RPMI7951 (cell line): ENCODE results near the gene CCSAP. TPM values are rescaled to one million over a fixed set of nuclear protein-coding genes. Genes with fewer than 3 reads are reported as not detected.
A peak's percentile ranks its signal among the peaks of the same experiment; 100 is the strongest.

Source experiments
- DNase-seq: peaks from one replicate; pipeline ENCODE4 v3.0.0-alpha.2; 2012; ENCODE audit warnings: low read depth
- total RNA-seq: library from RNA; depleted of rRNA; stranded (reverse); fragments of >200 nt; shearing (Covaris generic); gene quantifications from 2 replicates; pipeline ENCODE4 v1.2.3, GENCODE V29; 2014

CCSAP gene
- total RNA-seq, 1 experiment from 2014 or later: 22.8 TPM

- DNase-seq: no peak
These were observed 55.6 kb downstream of the CCSAP start for GRCh38 chr1:229287267-229287666.

GRCh38 chr1:229286099-229286766 lies 56.6 kb downstream of the CCSAP start:
- no peak for DNase-seq

GRCh38 chr1:229285440-229285839 lies 57.4 kb downstream of the CCSAP start:
- no peak for DNase-seq

DNA sequence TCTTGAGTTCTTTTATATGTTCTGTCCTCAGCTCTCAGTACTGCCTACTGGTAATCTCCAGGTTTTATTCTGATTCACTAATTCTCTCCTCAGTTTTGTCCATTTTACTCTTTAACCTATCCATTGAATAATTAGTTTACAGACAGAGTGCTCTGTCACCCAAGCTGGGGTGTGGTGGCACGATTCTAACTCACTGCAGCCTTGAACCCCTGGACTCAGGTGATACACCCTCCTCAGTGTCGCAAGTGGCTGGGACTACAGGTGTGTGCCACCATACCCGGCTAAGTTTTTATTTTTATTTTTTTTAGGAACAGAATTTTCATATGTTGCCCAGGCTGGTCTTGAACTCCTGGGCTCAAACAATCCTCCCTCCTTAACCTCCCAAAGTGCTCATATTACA lies 58.0 kb downstream of the CCSAP start:
- DNase-seq: no peak

DNA sequence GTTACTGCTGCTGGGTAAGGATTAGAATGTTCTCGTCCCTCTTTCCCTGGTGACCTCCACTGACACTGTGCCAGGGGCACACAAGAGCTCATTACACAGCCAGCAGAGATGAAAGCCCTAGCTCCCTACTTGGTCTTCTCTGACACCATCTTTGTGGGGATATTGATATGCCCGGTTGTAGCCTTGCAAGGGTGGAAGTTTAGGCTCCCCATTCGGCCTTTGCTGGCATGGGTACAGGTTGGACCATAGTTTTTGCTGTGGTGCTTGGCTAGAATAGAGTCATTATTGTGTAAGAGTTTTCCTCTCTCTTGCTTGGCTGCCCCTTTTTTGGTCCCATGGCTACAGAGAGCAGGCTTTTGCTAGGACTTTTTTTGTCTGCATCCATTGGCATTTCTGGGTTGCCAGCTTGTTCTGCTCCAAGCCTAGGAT lies 59.6 kb downstream of the CCSAP start:
- DNase-seq: no peak

GRCh38 chr1:229282295-229282823 lies 60.5 kb downstream of the CCSAP start:
- DNase-seq: no peak

DNA sequence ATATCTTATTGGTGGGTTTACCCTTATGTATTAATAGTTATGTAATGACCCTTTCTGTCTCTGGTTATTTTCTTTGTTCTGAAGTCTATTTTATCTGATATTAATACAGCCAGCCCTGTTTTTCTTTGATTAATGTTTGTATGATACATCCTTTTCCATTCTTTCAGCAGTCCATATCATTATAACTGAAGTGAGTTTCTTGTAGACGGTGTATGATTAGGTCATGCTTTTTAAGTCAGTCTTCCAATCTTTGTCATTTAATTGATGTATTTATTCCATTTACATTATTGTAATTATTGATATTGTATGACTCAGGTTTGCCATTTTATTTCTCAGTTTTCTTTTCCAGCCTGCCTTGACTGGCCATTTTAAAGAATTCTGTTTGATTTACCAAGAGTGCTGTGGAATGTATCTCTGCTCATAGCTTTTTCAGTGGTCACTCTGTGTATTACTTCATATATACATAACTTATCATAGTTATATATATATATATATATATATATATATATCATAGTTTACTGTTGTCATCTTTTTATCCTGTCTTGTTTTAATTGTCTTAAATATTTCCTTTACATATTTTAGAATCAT lies 61.4 kb downstream of the CCSAP start:
- no peak for DNase-seq

- no peak for DNase-seq
These were observed 61.9 kb downstream of the CCSAP start for GRCh38 chr1:229280921-229281320.

DNA sequence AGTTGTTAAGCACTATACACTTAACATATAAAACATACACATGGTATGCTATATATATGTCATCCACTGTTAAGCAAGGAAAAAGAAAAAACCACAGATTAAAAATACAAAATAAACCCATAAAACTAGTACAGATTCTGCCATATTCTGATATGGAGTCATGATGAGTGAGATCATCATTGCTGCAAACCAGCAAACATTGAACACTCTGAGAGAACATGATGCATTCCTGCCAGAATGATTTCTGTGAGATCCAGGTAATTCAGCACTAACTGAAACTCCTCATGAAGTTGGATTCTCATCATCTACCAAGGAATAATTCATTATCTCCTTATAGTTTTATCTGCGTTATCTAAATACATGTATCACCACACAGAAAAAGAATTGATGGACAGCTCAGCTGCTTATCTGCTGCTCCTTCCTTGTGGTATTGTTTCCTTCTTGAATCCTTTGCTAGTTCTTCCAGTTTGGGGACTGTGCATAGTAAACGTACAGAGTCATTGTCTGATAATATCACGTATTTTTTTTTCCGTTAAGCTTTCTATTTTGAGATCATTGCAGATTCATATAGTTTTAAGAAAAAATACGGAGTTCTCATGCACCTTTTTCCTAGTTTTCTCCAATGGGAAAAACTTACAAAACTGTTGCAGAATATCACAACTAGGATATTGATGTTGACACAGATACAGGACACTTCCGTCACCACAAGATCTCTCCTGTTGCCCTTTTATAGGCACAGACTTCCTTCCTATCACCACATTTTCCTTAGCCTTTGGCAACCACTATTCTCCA lies 62.6 kb downstream of the CCSAP start:
- DNase-seq: no peak

DNA sequence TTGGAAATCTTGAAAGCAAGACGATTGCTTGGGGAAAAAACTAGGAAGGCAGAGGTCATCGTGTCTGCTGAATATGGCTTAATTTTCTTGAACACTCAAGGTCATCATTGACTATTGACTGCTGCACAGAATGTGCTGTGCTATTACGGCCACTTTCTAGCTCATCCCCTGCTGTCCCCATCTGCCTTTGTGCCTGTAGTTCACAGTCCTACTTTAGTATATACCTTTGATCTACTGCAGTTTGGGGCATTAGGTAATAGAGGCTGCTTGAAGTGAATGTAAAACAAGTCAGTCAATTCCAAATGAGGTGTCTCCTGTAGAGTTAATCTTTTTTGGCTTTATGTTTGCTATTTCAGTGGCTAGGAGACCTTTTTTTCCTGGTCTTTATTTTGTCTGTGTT lies 63.6 kb downstream of the CCSAP start:
- DNase-seq: no peak

- DNase-seq: no peak
These were observed 64.6 kb downstream of the CCSAP start for GRCh38 chr1:229278120-229278741.

DNA sequence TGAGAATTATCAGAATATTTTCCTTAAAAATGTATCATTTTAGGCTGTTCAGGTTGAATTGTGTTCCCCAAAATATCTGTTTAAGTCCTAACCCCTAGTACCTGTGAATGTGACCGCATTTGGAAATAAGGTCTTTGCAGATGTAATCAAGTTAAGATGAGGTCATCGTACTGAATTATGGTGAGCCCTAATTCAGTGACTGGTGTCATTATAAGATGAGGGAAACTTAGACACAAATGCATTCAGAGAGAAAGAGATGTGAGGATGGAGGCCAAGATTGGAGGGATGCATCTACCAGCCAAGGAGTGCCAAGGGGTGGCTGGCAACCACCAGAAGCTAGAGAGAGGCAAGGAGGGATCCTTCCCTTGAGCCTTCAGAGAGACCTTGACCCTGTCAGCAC lies 67.8 kb downstream of the CCSAP start:
- DNase-seq: no peak

DNA sequence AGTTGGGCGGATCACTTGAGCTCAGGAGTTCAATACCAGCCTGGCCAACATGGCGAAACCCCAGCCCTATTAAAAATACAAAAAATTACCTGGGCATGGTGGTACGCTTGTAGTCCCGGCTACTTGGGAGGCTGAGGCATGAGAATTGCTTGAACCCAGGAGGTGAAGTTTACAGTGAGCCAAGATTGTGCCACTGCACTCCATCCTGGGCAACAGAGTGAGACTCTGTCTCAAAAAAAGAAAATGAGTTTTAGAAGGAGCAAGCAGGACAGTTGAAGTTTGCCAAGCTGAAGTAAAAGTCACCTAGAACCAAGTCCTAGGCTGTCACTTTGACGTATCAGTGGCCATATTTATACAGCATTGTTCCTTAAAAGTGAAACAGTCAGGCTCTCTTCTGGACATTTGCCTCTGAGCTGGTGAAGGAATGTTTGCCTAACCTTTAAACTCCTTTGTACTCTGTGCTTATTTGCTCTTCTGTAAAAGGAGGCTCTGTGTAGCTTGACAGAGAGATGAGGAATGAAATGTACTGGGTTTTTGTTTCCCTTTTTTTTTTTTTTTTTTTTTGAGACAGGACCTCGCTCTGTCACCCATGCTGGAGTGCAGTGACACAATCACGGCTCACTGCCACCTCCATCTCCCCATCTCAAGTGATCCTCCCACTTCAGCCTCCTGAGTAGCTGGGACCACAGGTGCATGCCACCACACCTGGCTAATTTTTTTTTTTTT lies 69.2 kb downstream of the CCSAP start:
- DNase-seq: no peak

DNA sequence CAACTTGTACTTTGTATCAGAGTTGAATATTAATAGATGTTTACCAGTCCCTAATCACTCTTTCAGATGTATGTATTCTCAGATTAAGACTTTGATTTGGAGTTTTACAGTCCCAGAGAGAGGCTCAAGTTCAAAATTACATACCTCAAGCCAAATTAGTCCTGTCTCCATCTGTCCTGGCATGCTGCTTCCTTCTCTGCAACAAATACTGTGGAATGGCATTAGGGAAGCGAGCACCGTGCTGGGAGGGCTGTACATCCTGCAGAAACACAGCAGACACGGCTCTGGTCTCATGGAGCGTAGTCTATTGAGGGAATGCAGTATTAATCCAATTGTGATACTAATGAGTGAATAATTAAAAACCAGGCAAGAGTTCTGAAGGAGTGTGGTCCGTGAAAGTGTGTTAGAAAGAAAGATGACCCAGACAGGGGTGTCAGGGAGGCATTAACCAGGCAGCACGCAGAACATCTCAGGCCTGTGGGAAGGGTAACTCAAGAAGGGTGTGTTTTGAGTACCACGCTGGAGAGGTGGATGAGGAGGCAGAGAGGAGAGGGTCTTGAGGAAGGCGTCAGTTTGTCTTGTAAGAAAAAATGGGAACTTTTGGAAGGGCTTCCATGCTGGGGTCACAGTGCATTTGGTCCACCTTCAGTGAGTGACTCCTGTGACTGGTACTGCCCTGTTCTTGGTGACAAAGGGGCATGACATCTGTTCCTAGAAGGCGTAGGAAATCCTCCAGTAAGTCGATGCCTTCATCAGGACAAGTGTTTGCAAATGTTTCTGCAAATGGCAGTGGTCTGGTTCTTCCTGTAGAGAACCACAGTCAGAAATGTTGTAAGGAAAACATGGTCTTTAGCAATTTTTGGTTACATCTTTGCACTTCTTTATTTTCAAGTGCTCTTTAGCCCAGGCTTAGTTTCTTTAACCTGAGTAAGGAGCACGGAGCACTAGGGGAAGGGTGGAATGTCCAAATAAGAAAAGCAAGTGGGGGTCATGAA lies 70.4 kb downstream of the CCSAP start:
- no peak for DNase-seq

DNA sequence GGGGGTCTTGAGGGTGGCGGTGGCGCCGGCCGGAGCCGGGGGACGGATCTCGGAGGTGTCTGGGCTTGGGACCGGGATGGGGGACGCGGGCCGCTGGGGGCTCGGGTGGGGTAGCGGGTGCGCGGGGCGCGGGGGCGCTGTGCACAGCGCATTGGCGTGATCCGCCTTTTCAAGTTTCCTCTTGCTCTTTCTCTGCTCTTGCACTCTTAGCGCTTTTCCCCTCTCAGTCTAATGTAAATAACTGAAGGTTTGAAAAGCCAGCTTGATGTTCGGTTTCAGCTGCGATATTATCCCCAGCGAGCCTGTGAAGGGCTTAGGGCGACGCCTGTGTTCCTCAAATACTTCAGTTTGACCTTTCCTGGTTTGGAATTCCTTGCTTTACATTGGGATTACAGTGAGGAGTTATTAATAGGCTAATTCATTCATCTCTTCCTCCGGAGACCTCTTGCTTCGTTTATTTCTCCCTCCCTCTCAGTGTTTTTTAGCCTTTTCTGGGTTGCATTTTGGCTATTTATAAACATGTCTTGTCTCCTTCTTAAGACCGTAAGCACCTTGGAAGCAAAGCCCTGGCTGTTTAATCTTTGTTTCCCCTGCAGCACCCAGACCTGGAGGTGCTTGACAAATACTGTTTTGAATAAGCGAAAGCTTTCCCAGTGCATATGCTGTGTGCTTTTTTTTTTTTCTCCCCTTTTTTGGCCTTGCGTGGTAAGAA lies 71.2 kb downstream of the CCSAP start:
- DNase-seq: peak; percentile 25
